T-helper 17 cell (primary cell): Measurements from ENCODE around the gene IRF2BP1. TPM values are rescaled to one million over a fixed set of nuclear protein-coding genes. Genes with fewer than 3 reads are reported as not detected.
A peak's percentile ranks its signal among the peaks of the same experiment; 100 is the strongest.

Experiments
- ATAC-seq: fragments of 150-1000 bp; cut with Tn5 transposase; 2 replicates; pipeline ENCODE4 v1.10.0; 2021; ENCODE audit warnings: mild to moderate bottlenecking, moderate library complexity
- DNase-seq, 3 donors: peaks; one replicate each; pipeline versions ENCODE4 v3.0.0 to v3.0.0-alpha.2; 2020 to 2021
- H3K9me3 ChIP-seq: one replicate; pipeline ENCODE4 v1.7.0; 2013; ENCODE audit warnings: low read length, mild to moderate bottlenecking; ENCODE audit not compliant: control insufficient read depth, poor library complexity, severe bottlenecking
- H3K27ac Mint-ChIP-seq: one replicate; pipeline ENCODE4 v1.8.0; 2022; ENCODE audit warnings: mild to moderate bottlenecking, moderate library complexity, mixed read lengths
- H3K27me3 Mint-ChIP-seq: one replicate; pipeline ENCODE4 v1.8.0; 2022; ENCODE audit warnings: mixed read lengths
- H3K36me3 Mint-ChIP-seq: one replicate; pipeline ENCODE4 v1.8.0; 2022; ENCODE audit warnings: low read depth, mixed read lengths
- H3K4me1 Mint-ChIP-seq: one replicate; pipeline ENCODE4 v1.8.0; 2022; ENCODE audit warnings: mild to moderate bottlenecking, mixed read lengths
- H3K4me3 Mint-ChIP-seq: one replicate; pipeline ENCODE4 v1.8.0; 2022; ENCODE audit warnings: mild to moderate bottlenecking, moderate library complexity, mixed read lengths
- total RNA-seq, 4 donors: library from RNA in 2 of 4; stranded (reverse) in 2 of 4; gene quantifications; one replicate each; pipeline ENCODE4 v1.2.3 and lab custom pipeline; 2022 to 2026

Gene IRF2BP1
- total RNA-seq, 2 donors from 2014 or later = 16.0 to 18.7 TPM

- no peaks in the 10 kb centered on the region for H3K9me3 ChIP-seq
- DNase-seq (peak; percentile 72 to 81 (median 73)), ATAC-seq (peak; percentile 39)
- Mint-ChIP-seq H3K4me3 (peak overlapping the region; percentile 93), H3K4me1 (peaks cover 29% of the 10 kb centered on the region), H3K36me3 (peaks cover 8% of the 10 kb centered on the region), H3K27ac (peak overlapping the region; percentile 89), H3K27me3 (peaks cover 12% of the 10 kb centered on the region)
Observed at GRCh38 chr19:45882652-45883585, 3.0 kb downstream of the IRF2BP1 start.

- ATAC-seq (no peak), DNase-seq (no peak)
- Mint-ChIP-seq H3K4me3 (no peak overlapping the region), H3K4me1 (peaks cover 35% of the 10 kb centered on the region), H3K27ac (no peak overlapping the region), H3K36me3 (peaks cover 8% of the 10 kb centered on the region), H3K27me3 (peaks cover 19% of the 10 kb centered on the region)
- no peaks in the 10 kb centered on the region for H3K9me3 ChIP-seq
Observed at GRCh38 chr19:45881909-45882528, 3.9 kb downstream of the IRF2BP1 start.

GRCh38 chr19:45881082-45881908, 4.6 kb downstream of the IRF2BP1 start:
- DNase-seq = no peak
- H3K9me3 ChIP-seq = no peaks in the 10 kb centered on the region
- peaks cover 9% of the 10 kb centered on the region for H3K36me3 Mint-ChIP-seq
- no peak overlapping the region for H3K4me3 Mint-ChIP-seq
- peaks cover 31% of the 10 kb centered on the region for H3K4me1 Mint-ChIP-seq
- no peak for ATAC-seq
- peaks cover 20% of the 10 kb centered on the region for H3K27me3 Mint-ChIP-seq
- H3K27ac Mint-ChIP-seq = no peak overlapping the region

GRCh38 chr19:45879971-45880370, 6.0 kb downstream of the IRF2BP1 start:
- peaks cover 25% of the 10 kb centered on the region for H3K27me3 Mint-ChIP-seq
- DNase-seq (no peak), ATAC-seq (no peak)
- no peak overlapping the region for H3K27ac Mint-ChIP-seq
- peaks cover 9% of the 10 kb centered on the region for H3K36me3 Mint-ChIP-seq
- H3K4me1 Mint-ChIP-seq = peaks cover 31% of the 10 kb centered on the region
- H3K9me3 ChIP-seq = no peaks in the 10 kb centered on the region
- no peak overlapping the region for H3K4me3 Mint-ChIP-seq

- peak overlapping the region; percentile 62 for H3K27ac Mint-ChIP-seq
- ATAC-seq (no peak), DNase-seq (no peak)
- no peaks in the 10 kb centered on the region for H3K9me3 ChIP-seq
- no peak overlapping the region for H3K4me3 Mint-ChIP-seq
- H3K27me3 Mint-ChIP-seq = peaks cover 25% of the 10 kb centered on the region
- peaks cover 34% of the 10 kb centered on the region for H3K4me1 Mint-ChIP-seq
- H3K36me3 Mint-ChIP-seq = peaks cover 9% of the 10 kb centered on the region
Observed at GRCh38 chr19:45879055-45879454, 6.9 kb downstream of the IRF2BP1 start.

GRCh38 chr19:45878043-45878794, 7.7 kb downstream of the IRF2BP1 start:
- Mint-ChIP-seq H3K36me3 (peaks cover 9% of the 10 kb centered on the region), H3K4me3 (no peak overlapping the region), H3K27ac (peak overlapping the region; percentile 62), H3K27me3 (peaks cover 25% of the 10 kb centered on the region), H3K4me1 (peaks cover 29% of the 10 kb centered on the region)
- H3K9me3 ChIP-seq = no peaks in the 10 kb centered on the region
- no peak for ATAC-seq
- DNase-seq = no peak

- peaks cover 9% of the 10 kb centered on the region for H3K36me3 Mint-ChIP-seq
- H3K27ac Mint-ChIP-seq = peak overlapping the region; percentile 34
- DNase-seq (no peak), ATAC-seq (peak; percentile 53)
- peaks cover 25% of the 10 kb centered on the region for H3K27me3 Mint-ChIP-seq
- peaks cover 25% of the 10 kb centered on the region for H3K4me1 Mint-ChIP-seq
- H3K9me3 ChIP-seq = no peaks in the 10 kb centered on the region
- H3K4me3 Mint-ChIP-seq = peak overlapping the region; percentile 76
Observed at GRCh38 chr19:45876411-45877197, 9.3 kb downstream of the IRF2BP1 start.

- peaks cover 25% of the 10 kb centered on the region for H3K27me3 Mint-ChIP-seq
- DNase-seq (no peak), ATAC-seq (peak; percentile 67)
- no peaks in the 10 kb centered on the region for H3K9me3 ChIP-seq
- H3K27ac Mint-ChIP-seq = peak overlapping the region; percentile 34
- peak overlapping the region; percentile 76 for H3K4me3 Mint-ChIP-seq
- H3K4me1 Mint-ChIP-seq = peaks cover 22% of the 10 kb centered on the region
- peaks cover 9% of the 10 kb centered on the region for H3K36me3 Mint-ChIP-seq
Observed at GRCh38 chr19:45876161-45876410, 9.9 kb downstream of the IRF2BP1 start.

GRCh38 chr19:45874620-45874966, 11.3 kb downstream of the IRF2BP1 start:
- no peak for DNase-seq
- H3K36me3 Mint-ChIP-seq = peaks cover 9% of the 10 kb centered on the region
- H3K27ac Mint-ChIP-seq = no peak overlapping the region
- peaks cover 25% of the 10 kb centered on the region for H3K27me3 Mint-ChIP-seq
- no peak overlapping the region for H3K4me3 Mint-ChIP-seq
- peaks cover 20% of the 10 kb centered on the region for H3K4me1 Mint-ChIP-seq
- H3K9me3 ChIP-seq = no peaks in the 10 kb centered on the region
- no peak for ATAC-seq

- Mint-ChIP-seq H3K36me3 (peaks cover 4% of the 10 kb centered on the region), H3K4me3 (no peak overlapping the region), H3K4me1 (peaks cover 14% of the 10 kb centered on the region), H3K27me3 (peaks cover 17% of the 10 kb centered on the region), H3K27ac (no peak overlapping the region)
- ATAC-seq (no peak), DNase-seq (no peak)
- H3K9me3 ChIP-seq = no peaks in the 10 kb centered on the region
Observed at GRCh38 chr19:45873219-45873772, 12.6 kb downstream of the IRF2BP1 start.

GRCh38 chr19:45872095-45872919, 13.6 kb downstream of the IRF2BP1 start:
- peaks cover 7% of the 10 kb centered on the region for H3K27me3 Mint-ChIP-seq
- H3K9me3 ChIP-seq = no peaks in the 10 kb centered on the region
- peaks cover 11% of the 10 kb centered on the region for H3K4me1 Mint-ChIP-seq
- DNase-seq (no peak), ATAC-seq (no peak)
- H3K27ac Mint-ChIP-seq = no peak overlapping the region
- peaks cover 4% of the 10 kb centered on the region for H3K36me3 Mint-ChIP-seq
- H3K4me3 Mint-ChIP-seq = no peak overlapping the region
